Dermis microvascular lymphatic vessel endothelial cell (primary cell): ENCODE measurements around the gene SMC4. TPM values are rescaled to one million over a fixed set of nuclear protein-coding genes. Genes with fewer than 3 reads are reported as not detected.

Source experiments
- DNase-seq, 2 donors: peaks; one replicate each; pipeline versions ENCODE4 v3.0.0 to v3.0.0-alpha.2; 2010; ENCODE audit warnings: low read depth in 2 of 2
- total RNA-seq: library from RNA; depleted of rRNA; stranded (reverse); fragments of >200 nt; gene quantifications from 2 replicates; pipeline ENCODE4 v1.2.1, GENCODE V29; 2014

The SMC4 gene
- total RNA-seq, 1 donor from 2014 or later: 49.7 TPM

GRCh38 chr3:160394009-160394392 lies 5.4 kb upstream of the SMC4 start:
- DNase-seq: no peak

- DNase-seq: peak; percentile 34 to 44
Measured at GRCh38 chr3:160395297-160395696, 4.2 kb upstream of the SMC4 start.

DNA sequence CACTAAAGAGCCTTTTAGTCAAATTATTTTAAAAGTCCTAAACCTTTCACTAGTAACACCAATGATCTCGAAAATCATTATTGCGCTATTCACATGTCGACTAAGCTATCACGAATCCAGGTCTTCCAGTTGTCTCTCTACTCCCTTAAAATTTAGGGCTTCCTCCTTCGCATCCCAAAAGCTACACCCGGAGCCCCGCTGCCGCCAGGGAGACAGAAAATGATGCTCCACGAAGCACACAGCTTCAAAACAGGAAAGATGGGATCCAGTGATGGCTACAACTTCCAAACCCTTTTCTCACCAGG lies 678 bp upstream of the SMC4 start:
- no peak for DNase-seq

GRCh38 chr3:160400030-160400701 lies 716 bp downstream of the SMC4 start:
- DNase-seq: peak in 1 of 2 donors; percentile 81

DNA sequence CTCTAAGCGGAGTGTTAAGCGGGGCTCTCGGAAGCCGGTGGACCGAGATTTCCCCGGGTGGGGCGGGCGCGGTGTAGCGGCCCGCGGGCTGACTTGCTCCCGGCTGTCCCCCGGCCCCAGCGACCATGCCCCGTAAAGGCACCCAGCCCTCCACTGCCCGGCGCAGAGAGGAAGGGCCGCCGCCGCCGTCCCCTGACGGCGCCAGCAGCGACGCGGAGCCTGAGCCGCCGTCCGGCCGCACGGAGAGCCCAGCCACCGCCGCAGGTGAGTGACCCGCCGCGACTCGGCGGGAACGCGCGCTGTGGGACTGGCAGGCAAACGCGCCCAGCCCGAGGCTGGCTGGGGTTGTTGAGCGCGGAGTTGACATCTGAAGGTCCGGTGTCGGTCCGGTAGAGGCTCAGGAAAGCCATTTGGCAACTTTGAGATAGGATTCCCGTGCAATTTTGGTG lies 1.3 kb downstream of the SMC4 start:
- DNase-seq: peak in 1 of 2 donors; percentile 31

- peak in 1 of 2 donors; percentile 74 for DNase-seq
Measured at GRCh38 chr3:160401291-160402095, 2.0 kb downstream of the SMC4 start.

GRCh38 chr3:160402221-160403027 lies 3.0 kb downstream of the SMC4 start:
- peak in 1 of 2 donors; percentile 34 for DNase-seq

DNA sequence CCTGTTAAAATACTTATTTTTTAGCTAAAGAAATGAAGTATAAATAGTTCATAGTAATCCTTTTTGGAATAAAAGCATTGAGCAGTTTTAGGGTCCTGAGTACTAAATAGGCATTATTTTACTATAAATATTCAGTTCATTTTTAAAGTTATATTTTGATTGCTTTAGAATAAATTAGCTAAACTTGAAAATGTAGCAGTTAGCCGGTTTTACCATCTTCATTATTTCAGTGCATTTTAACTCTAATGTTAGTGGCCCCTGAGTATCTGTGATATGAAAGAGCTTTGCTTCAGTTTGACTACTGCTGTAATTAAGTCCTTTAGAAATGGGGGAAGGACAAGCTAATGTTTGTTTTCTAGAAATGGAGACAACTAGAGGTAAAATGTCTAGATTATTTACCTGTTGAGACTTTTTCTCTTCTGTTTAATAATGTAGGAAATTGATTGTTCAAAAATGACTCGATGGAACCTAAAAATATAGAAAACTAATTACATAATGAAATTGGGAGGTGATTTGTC lies 3.6 kb downstream of the SMC4 start:
- DNase-seq: peak in 1 of 2 donors; percentile 19

GRCh38 chr3:160403796-160404470 lies 4.5 kb downstream of the SMC4 start:
- DNase-seq: peak in 1 of 2 donors; percentile 52

- peak in 1 of 2 donors; percentile 29 for DNase-seq
Measured at GRCh38 chr3:160409812-160410610, 10.6 kb downstream of the SMC4 start.

DNA sequence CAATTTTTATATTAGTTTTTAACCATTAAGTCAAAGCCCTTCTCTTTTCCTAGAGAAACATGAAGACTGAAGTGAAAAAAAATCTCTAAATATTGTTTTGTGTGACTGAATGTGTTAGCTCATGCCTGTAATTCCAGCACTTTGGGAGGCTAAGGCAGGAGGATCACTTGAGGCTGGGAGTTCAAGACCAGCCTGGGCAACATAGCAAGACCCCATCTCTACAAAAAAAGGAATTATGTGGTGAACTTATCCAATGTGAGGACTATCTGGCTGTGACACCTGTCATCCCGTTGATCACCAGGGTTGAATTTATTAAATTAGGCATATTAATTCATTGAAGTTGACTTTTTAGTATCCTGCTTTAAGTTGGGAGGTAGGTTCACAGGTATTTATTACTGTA lies 13.0 kb downstream of the SMC4 start:
- no peak for DNase-seq

DNA sequence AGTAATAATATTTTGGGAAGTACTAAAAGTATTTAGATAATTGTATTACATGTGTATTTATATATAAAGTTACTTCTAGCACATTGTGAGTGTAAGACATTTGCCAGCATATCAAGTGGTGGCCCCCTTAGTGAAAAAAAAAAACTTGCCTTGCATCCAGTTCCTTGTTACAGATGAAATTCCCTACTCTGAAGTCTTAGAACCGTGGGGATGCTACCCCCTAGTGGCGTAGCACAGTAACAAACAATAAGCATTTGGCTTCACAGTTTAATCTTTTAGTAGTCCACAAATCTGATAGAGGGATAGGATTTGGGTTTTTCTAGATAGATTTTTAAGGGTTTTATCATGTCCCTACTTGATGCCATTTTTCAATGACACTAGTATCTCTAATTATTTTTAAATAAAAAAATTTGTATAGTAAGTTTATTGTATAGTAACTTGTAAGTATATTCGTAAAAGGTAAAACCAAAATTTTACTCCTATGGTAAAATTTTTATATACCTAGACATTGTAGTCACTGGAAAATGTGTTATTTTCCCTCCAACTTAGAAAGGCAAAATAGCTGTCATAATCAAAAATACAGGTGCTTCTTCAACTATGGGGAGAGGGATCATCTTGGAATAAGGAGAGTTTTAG lies 14.3 kb downstream of the SMC4 start:
- DNase-seq: peak; percentile 76 to 88

GRCh38 chr3:160417311-160417710 lies 17.9 kb downstream of the SMC4 start:
- no peak for DNase-seq

DNA sequence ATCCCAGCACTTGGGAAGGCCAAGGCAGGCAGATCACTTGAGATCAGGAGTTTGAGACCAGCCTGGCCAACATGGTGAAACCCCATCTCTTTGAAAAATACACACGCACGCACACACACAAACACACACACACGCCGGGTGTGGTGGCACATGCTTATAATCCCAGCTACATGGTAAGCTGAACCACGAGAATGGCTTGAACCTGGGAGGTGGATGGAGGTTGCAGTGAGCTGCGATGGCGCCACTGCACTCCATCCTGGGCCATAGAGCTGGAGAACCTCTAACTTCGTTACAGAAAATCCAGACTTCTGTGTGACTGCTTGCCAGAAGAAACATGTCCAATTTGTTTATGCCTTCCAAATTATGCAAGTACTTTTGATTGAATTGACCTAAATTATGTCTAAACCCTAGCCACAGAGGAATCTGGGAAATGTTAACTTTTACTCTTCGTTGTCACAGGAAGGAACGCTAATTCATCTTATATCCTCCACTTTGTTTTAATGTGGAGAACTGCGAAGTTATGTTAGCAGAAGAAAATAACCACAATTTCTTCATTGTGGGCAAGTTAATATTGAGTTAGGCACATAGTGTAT lies 28.5 kb downstream of the SMC4 start:
- DNase-seq: no peak

- no peak for DNase-seq
Measured at GRCh38 chr3:160434071-160434470, 34.6 kb downstream of the SMC4 start.

DNA sequence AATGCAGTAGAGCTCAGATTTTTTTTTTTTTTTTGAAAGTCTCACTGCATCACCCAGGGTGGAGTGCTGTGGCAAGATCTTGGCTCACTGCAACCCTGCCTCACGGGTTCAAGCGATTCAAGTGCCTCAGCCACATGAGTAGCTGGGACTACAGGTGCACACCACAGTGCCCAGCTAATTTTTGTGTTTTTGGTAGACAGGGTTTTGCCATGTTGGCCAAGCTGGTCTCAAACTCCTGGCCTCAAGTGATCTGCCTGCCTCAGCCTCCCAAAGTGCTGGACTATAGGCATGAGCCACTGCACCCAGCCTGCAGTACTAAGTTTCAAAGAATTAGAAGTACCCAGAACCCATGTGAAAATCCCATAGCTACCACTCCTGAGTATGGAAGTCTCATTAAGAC lies 35.6 kb downstream of the SMC4 start:
- no peak for DNase-seq

GRCh38 chr3:160435747-160436146 lies 36.3 kb downstream of the SMC4 start:
- no peak for DNase-seq

- DNase-seq: no peak
Measured at GRCh38 chr3:160437083-160437455, 37.6 kb downstream of the SMC4 start.

GRCh38 chr3:160440687-160441086 lies 41.2 kb downstream of the SMC4 start:
- no peak for DNase-seq

- DNase-seq: no peak
Measured at GRCh38 chr3:160444411-160444810, 45.0 kb downstream of the SMC4 start.
